DND-41 (cell line): Measurements from ENCODE around the gene NOS1.

Experiments
- ATAC-seq: fragments of 200-7000 bp; cut with Tn5 transposase; 3 replicates; pipeline ENCODE4 v1.9.1; 2021; ENCODE audit warnings: low read depth; ENCODE audit not compliant: insufficient read depth
- DNase-seq: peaks from one replicate; pipeline ENCODE4 v3.0.0-alpha.2; 2020
- H2AFZ ChIP-seq: 2 replicates; pipeline ENCODE4 v1.6.0; 2012; ENCODE audit warnings: low read depth, low read length
- H3K27ac ChIP-seq: 2 replicates; pipeline ENCODE4 v1.5.1; 2012; ENCODE audit warnings: low read length, inconsistent platforms
- H3K27me3 ChIP-seq: fragments of 200-600 bp; sonication (generic); 2 replicates; pipeline ENCODE4 v1.6.0; 2012; ENCODE audit warnings: low read length, mild to moderate bottlenecking, inconsistent platforms; ENCODE audit not compliant: insufficient read depth, poor library complexity
- H3K36me3 ChIP-seq: 2 replicates; pipeline ENCODE4 v1.5.1; 2012; ENCODE audit warnings: low read length, inconsistent platforms; ENCODE audit not compliant: insufficient read depth
- H3K4me1 ChIP-seq: 2 replicates; pipeline ENCODE4 v1.5.1; 2012; ENCODE audit warnings: mild to moderate bottlenecking, low read length; ENCODE audit not compliant: insufficient read depth
- H3K4me2 ChIP-seq: 2 replicates; pipeline ENCODE4 v1.6.0; 2012; ENCODE audit warnings: mild to moderate bottlenecking, moderate library complexity, low read length, inconsistent platforms; ENCODE audit not compliant: insufficient read depth
- H3K4me3 ChIP-seq, 2 experiments: fragments of 200-600 bp in 1 of 2; shearing (Covaris generic) in 1 of 2; 2 replicates each; pipeline ENCODE4 v1.5.1; 2012 to 2016; ENCODE audit warnings: inconsistent platforms in 2 of 2, low read length in 2 of 2, mild to moderate bottlenecking in 2 of 2, low read depth in 1 of 2, moderate library complexity in 1 of 2
- H3K79me2 ChIP-seq: 2 replicates; pipeline ENCODE4 v1.6.0; 2012; ENCODE audit warnings: low read length, inconsistent platforms; ENCODE audit not compliant: insufficient read depth
- H3K9ac ChIP-seq: 2 replicates; pipeline ENCODE4 v1.6.0; 2012; ENCODE audit warnings: low read depth, mild to moderate bottlenecking, inconsistent platforms, low read length, moderate library complexity
- H3K9me3 ChIP-seq: 2 replicates; pipeline ENCODE4 v1.5.1; 2012; ENCODE audit warnings: low read length, moderate library complexity, mild to moderate bottlenecking, inconsistent platforms; ENCODE audit not compliant: insufficient read depth, severe bottlenecking
- H4K20me1 ChIP-seq: 2 replicates; pipeline ENCODE4 v1.6.0; 2012; ENCODE audit warnings: low read length; ENCODE audit not compliant: insufficient read depth
- EZH2 ChIP-seq: IDR thresholded peaks from 3 replicates; pipeline ENCODE4 v1.6.1; 2012; ENCODE audit warnings: borderline replicate concordance, low read depth, mild to moderate bottlenecking, moderate library complexity, low read length, inconsistent platforms; ENCODE audit not compliant: severe bottlenecking
- TF ChIP-seq, protein P1 (sequence below): IDR thresholded peaks from 2 replicates; pipeline ENCODE4 v1.5.1; 2012; ENCODE audit warnings: borderline replicate concordance, low read length, moderate library complexity, mild to moderate bottlenecking; ENCODE audit not compliant: poor library complexity, severe bottlenecking; ENCODE audit errors: extremely low read depth

Gene NOS1

DNA sequence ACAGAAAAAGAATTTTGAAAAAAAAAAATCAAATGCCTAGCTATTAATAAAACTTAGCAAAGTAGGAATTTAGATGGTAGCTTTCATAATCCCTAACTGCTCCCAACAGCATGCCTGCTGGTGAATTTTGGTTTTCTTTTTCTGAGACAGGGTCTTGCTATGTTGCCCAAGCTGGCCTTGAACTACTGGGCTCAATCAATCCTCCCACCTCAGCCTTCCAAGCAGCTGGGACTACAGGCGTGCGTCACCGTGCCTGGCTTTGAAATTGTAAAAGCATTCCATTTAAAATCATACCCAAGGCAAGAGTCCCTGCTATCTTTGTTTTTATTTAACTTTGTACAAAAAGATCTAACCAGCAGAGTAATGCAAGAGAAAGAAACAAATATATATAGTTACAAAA is 191.9 kb downstream of the NOS1 start:
- no peaks in the 10 kb centered on the region for H3K4me1 ChIP-seq
- H3K36me3 ChIP-seq = peaks cover 96% of the 10 kb centered on the region
- DNase-seq = no peak
- H3K79me2 ChIP-seq = no peaks in the 10 kb centered on the region
- H2AFZ ChIP-seq = no peak overlapping the region
- no peaks in the 10 kb centered on the region for H3K27me3 ChIP-seq
- peaks cover 6% of the 10 kb centered on the region; the same call in 1 of the 2 replicates for H4K20me1 ChIP-seq
- H3K9ac ChIP-seq = no peak overlapping the region
- H3K4me3 ChIP-seq = no peak overlapping the region
- H3K9me3 ChIP-seq = no peaks in the 10 kb centered on the region
- ATAC-seq = no peak
- H3K4me2 ChIP-seq = no peak overlapping the region
- TF ChIP-seq, protein P1, sequence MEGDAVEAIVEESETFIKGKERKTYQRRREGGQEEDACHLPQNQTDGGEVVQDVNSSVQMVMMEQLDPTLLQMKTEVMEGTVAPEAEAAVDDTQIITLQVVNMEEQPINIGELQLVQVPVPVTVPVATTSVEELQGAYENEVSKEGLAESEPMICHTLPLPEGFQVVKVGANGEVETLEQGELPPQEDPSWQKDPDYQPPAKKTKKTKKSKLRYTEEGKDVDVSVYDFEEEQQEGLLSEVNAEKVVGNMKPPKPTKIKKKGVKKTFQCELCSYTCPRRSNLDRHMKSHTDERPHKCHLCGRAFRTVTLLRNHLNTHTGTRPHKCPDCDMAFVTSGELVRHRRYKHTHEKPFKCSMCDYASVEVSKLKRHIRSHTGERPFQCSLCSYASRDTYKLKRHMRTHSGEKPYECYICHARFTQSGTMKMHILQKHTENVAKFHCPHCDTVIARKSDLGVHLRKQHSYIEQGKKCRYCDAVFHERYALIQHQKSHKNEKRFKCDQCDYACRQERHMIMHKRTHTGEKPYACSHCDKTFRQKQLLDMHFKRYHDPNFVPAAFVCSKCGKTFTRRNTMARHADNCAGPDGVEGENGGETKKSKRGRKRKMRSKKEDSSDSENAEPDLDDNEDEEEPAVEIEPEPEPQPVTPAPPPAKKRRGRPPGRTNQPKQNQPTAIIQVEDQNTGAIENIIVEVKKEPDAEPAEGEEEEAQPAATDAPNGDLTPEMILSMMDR = no peak
- TF ChIP-seq EZH2 = no peak
- H3K27ac ChIP-seq = no peak overlapping the region

DNA sequence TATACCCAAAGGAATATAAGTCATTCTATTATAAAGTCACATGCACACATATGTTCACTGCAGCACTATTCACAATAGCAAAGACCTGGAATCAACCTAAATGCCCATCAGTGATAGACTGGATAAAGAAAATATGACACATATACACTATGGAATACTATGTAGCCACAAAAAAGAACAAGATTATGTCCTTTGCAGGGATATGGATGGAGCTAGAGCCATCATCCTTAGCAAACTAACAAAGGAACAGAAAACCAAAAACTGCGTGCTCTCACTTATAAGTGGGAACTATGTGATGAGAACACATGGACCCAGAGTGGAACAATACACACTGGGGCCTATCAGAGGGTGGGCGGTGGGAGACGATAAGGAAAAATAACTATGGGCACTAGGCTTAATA is 192.4 kb downstream of the NOS1 start:
- H4K20me1 ChIP-seq = peaks cover 6% of the 10 kb centered on the region; the same call in 1 of the 2 replicates
- no peak overlapping the region for H3K9ac ChIP-seq
- no peak overlapping the region for H3K27ac ChIP-seq
- H3K4me1 ChIP-seq = no peaks in the 10 kb centered on the region
- DNase-seq (no peak), ATAC-seq (no peak)
- H3K27me3 ChIP-seq = no peaks in the 10 kb centered on the region
- H3K36me3 ChIP-seq = peaks cover 96% of the 10 kb centered on the region
- no peak for TF ChIP-seq EZH2
- TF ChIP-seq, protein P1 = no peak
- H3K4me2 ChIP-seq = no peak overlapping the region
- no peak overlapping the region for H2AFZ ChIP-seq
- H3K9me3 ChIP-seq = no peaks in the 10 kb centered on the region
- H3K4me3 ChIP-seq = no peak overlapping the region
- no peaks in the 10 kb centered on the region for H3K79me2 ChIP-seq

DNA sequence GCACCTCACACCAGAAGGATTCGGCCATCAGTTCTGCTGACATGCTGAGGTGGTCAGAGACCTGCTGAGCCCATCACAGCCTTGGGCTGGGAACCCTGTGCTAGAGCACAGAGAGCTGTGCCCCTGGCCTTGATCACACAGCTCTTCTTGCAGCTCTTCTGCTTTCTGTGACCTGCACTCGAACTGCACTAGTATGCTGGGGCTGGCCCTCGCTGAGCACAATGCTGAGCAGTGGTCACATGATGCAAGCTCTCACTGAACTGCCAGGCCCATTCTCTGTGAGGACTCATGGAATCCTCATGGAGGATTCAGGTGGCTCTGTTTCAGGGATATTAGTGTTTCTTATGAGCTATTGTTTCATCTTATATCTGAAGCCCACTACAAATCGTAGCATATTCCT is 193.7 kb downstream of the NOS1 start:
- ATAC-seq (no peak), DNase-seq (no peak)
- no peaks in the 10 kb centered on the region for H3K79me2 ChIP-seq
- H3K9ac ChIP-seq = no peak overlapping the region
- H4K20me1 ChIP-seq = peaks cover 6% of the 10 kb centered on the region; the same call in 1 of the 2 replicates
- H3K4me1 ChIP-seq = no peaks in the 10 kb centered on the region
- no peak overlapping the region for H3K4me2 ChIP-seq
- H3K36me3 ChIP-seq = peaks cover 96% of the 10 kb centered on the region
- no peak for TF ChIP-seq EZH2
- TF ChIP-seq, protein P1 = no peak
- no peaks in the 10 kb centered on the region for H3K9me3 ChIP-seq
- no peaks in the 10 kb centered on the region for H3K27me3 ChIP-seq
- no peak overlapping the region for H3K4me3 ChIP-seq
- H3K27ac ChIP-seq = no peak overlapping the region
- no peak overlapping the region for H2AFZ ChIP-seq

DNA sequence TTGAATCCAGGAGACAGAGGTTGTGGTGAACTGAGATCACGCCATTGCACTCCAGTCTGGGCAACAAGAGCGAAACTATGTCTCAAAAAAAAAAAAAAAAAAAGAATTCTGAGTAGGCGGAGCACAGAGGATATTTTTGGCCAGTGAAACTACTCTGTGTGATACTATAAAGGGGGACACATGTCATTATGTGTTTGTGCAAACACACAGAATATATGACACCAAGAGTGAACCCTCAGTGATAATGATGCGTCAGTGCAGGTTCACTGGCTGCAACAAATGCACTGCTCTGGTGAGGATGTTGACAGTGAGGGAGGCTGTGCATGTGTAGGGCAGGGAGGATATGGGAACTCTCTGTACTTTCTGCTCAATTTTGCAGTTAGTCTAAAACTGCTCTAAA is 195.3 kb downstream of the NOS1 start:
- no peak overlapping the region for H3K4me3 ChIP-seq
- no peaks in the 10 kb centered on the region for H3K4me1 ChIP-seq
- no peaks in the 10 kb centered on the region for H3K9me3 ChIP-seq
- H3K36me3 ChIP-seq = peaks cover 96% of the 10 kb centered on the region
- H3K27ac ChIP-seq = no peak overlapping the region
- no peak for TF ChIP-seq EZH2
- TF ChIP-seq, protein P1 = no peak
- no peak overlapping the region for H3K4me2 ChIP-seq
- no peak overlapping the region for H2AFZ ChIP-seq
- H4K20me1 ChIP-seq = peaks cover 6% of the 10 kb centered on the region; the same call in 1 of the 2 replicates
- no peak for DNase-seq
- H3K79me2 ChIP-seq = no peaks in the 10 kb centered on the region
- H3K9ac ChIP-seq = no peak overlapping the region
- ATAC-seq = no peak
- H3K27me3 ChIP-seq = no peaks in the 10 kb centered on the region
